Kidney epithelial cell (primary cell): ENCODE results near the gene MEIKIN. TPM values are rescaled to one million over a fixed set of nuclear protein-coding genes. Genes with fewer than 3 reads are reported as not detected.

ENCODE experiments used
- DNase-seq: peaks from one replicate; pipeline ENCODE4 v3.0.0-alpha.2; 2010; ENCODE audit warnings: low read depth
- H3K27me3 ChIP-seq: 2 replicates; pipeline ENCODE4 v1.6.0; 2011; ENCODE audit warnings: low read length; ENCODE audit not compliant: control insufficient read depth, insufficient read depth
- H3K36me3 ChIP-seq: 2 replicates; pipeline ENCODE4 v1.5.1; 2011; ENCODE audit warnings: low read length; ENCODE audit not compliant: control insufficient read depth, insufficient read depth
- H3K4me3 ChIP-seq: 2 replicates; pipeline ENCODE4 v1.5.1; 2011; ENCODE audit warnings: low read depth, mild to moderate bottlenecking, control low read depth, low read length
- total RNA-seq: library from RNA; depleted of rRNA; stranded (reverse); fragments of >200 nt; gene quantifications from 2 replicates; pipeline ENCODE4 v1.2.3, GENCODE V29; 2015
- TF ChIP-seq, protein P1 (sequence below): IDR thresholded peaks from 2 replicates; pipeline ENCODE4 v1.5.1; 2011; ENCODE audit warnings: mild to moderate bottlenecking, moderate library complexity, low read length, control low read depth, inconsistent platforms; ENCODE audit not compliant: insufficient read depth, poor library complexity, severe bottlenecking

Gene MEIKIN, protein sequence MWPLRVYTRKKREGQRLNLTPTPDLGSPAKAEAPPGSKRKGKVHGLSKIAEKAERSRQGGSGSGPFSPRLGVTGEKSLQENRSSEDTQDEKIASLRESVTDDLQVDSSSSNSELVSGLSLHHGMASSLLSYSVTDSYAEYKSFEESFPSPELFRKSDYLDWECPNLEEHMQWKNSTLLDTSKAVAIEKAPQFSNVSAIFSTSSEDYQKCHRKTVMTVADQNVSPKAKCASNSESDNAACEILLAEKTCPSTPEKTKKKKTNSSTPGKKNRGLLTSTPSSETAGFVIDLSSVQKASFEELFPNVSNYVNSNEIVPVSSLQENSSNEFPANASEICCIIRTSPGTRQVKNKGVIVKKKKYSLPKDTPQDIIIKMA
- total RNA-seq, result not detected in 2 replicates

- no peaks in the 10 kb centered on the region for H3K27me3 ChIP-seq
- TF ChIP-seq, protein P1, sequence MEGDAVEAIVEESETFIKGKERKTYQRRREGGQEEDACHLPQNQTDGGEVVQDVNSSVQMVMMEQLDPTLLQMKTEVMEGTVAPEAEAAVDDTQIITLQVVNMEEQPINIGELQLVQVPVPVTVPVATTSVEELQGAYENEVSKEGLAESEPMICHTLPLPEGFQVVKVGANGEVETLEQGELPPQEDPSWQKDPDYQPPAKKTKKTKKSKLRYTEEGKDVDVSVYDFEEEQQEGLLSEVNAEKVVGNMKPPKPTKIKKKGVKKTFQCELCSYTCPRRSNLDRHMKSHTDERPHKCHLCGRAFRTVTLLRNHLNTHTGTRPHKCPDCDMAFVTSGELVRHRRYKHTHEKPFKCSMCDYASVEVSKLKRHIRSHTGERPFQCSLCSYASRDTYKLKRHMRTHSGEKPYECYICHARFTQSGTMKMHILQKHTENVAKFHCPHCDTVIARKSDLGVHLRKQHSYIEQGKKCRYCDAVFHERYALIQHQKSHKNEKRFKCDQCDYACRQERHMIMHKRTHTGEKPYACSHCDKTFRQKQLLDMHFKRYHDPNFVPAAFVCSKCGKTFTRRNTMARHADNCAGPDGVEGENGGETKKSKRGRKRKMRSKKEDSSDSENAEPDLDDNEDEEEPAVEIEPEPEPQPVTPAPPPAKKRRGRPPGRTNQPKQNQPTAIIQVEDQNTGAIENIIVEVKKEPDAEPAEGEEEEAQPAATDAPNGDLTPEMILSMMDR, result no peak
- no peak for DNase-seq
- no peaks in the 10 kb centered on the region for H3K36me3 ChIP-seq
- H3K4me3 ChIP-seq, result no peak within 1 kb of the TSS
Measured at GRCh38 chr5:131945551-131946168, at the start of gene MEIKIN. TSS of gene MEIKIN (minus strand) at chr5:131945663. CDS start at chr5:131945505, 158 bp downstream.

- H3K36me3 ChIP-seq, result no peaks in the 10 kb centered on the region
- DNase-seq, result no peak
- H3K4me3 ChIP-seq, result no peak overlapping the region
- TF ChIP-seq, protein P1, result no peak
- peaks cover 3% of the 10 kb centered on the region for H3K27me3 ChIP-seq
Measured at GRCh38 chr5:131994533-131995226, 49.2 kb upstream of the MEIKIN start.

DNA sequence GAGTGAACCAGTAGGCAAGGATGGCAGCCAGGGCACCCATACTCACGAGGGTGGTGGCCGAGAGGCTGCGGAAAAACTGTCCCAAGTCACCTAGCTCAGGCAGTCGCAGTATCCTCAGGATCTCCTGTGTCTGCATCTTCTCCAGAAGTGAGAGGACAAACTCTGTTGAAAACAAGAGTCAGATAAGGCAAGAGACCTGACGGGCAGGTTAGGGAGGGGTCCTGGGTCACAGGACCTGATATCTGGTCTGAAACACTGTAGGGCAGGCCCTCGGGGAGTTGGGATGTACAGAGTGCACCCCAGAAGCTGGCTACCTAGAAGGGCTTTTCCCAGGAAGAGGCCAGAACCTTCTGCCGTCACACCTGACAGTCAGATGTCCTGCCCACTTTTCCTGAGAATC, 48.6 kb upstream of the MEIKIN start:
- H3K4me3 ChIP-seq, result no peak overlapping the region
- H3K36me3 ChIP-seq, result no peaks in the 10 kb centered on the region
- no peak for DNase-seq
- H3K27me3 ChIP-seq, result peaks cover 3% of the 10 kb centered on the region
- TF ChIP-seq, protein P1, result no peak

- no peaks in the 10 kb centered on the region for H3K36me3 ChIP-seq
- DNase-seq, result no peak
- H3K4me3 ChIP-seq, result no peak overlapping the region
- peaks cover 3% of the 10 kb centered on the region for H3K27me3 ChIP-seq
- TF ChIP-seq, protein P1, result no peak
Measured at GRCh38 chr5:131993676-131994075, 48.2 kb upstream of the MEIKIN start.

GRCh38 chr5:131992370-131992769, 46.9 kb upstream of the MEIKIN start:
- TF ChIP-seq, protein P1, result no peak
- no peak for DNase-seq

More at GRCh38 chr5:131992370-131992769, 46.9 kb upstream of the MEIKIN start:
- Histone ChIP-seq H3K4me3 (no peak overlapping the region), H3K27me3 (peaks cover 3% of the 10 kb centered on the region), H3K36me3 (no peaks in the 10 kb centered on the region)
